SK-N-SH (cell line): ENCODE results near the gene CEP295NL.

Experiments used
- CHD2 ChIP-seq: fragments of 150-350 bp; IDR thresholded peaks from 2 replicates; pipeline ENCODE4 v1.6.1; 2018; ENCODE audit warnings: low read length; ENCODE audit not compliant: partially characterized antibody
- CTCF ChIP-seq: fragments of 200-600 bp; sonication (generic); IDR thresholded peaks from 2 replicates; pipeline ENCODE4 v1.6.1; 2017; ENCODE audit warnings: antibody characterized with exemption, mild to moderate bottlenecking, moderate library complexity
- EP300 ChIP-seq, 2 experiments: IDR thresholded peaks; 2 replicates each; pipeline versions ENCODE4 v1.4.0 to v1.6.1; 2012; ENCODE audit warnings: borderline replicate concordance in 1 of 2, low read depth in 1 of 2, low read length in 1 of 2
- MAX ChIP-seq: IDR thresholded peaks from 2 replicates; pipeline ENCODE4 v1.4.0; 2012; ENCODE audit warnings: low read depth
- RFX5 ChIP-seq: IDR thresholded peaks from 2 replicates; pipeline ENCODE4 v1.6.1; 2012; ENCODE audit warnings: mild to moderate bottlenecking, improper control_type of control experiment, low read length
- SMC3 ChIP-seq: IDR thresholded peaks from 2 replicates; pipeline ENCODE4 v1.6.1; 2012; ENCODE audit warnings: low read depth, low read length, improper control_type of control experiment

DNA sequence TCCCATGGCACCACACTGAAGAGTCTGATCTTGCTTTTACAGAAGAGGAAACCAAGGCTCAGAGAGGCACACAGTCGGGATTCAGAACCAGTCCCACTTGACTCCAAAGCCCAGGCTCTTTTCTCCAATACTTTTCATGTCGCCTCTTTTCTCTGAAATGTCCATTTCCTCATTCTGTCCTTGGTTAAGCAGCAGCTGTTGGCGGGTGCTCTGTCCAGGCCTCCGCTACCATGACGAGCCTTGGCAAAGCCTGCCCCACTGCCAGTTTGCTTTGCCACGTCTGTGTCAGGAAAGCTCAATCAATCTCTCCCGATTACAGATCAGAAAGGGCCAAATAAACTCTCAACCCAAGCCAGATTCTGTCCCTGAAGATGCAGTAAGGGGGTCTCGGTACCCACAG is 9.1 kb upstream of the CEP295NL start:
- no peak for TF ChIP-seq SMC3
- no peak for TF ChIP-seq RFX5
- no peak for TF ChIP-seq CTCF
- TF ChIP-seq EP300 (IDR thresholded peaks at IDR 0.05; ENCODE audit: borderline replicate concordance in 1 of 2, low read depth in 1 of 2, low read length in 1 of 2): no peak
- no peak for TF ChIP-seq MAX
- TF ChIP-seq CHD2: no peak
